Measurements from ENCODE around the gene SDK1.

SDK1 gene

DNA sequence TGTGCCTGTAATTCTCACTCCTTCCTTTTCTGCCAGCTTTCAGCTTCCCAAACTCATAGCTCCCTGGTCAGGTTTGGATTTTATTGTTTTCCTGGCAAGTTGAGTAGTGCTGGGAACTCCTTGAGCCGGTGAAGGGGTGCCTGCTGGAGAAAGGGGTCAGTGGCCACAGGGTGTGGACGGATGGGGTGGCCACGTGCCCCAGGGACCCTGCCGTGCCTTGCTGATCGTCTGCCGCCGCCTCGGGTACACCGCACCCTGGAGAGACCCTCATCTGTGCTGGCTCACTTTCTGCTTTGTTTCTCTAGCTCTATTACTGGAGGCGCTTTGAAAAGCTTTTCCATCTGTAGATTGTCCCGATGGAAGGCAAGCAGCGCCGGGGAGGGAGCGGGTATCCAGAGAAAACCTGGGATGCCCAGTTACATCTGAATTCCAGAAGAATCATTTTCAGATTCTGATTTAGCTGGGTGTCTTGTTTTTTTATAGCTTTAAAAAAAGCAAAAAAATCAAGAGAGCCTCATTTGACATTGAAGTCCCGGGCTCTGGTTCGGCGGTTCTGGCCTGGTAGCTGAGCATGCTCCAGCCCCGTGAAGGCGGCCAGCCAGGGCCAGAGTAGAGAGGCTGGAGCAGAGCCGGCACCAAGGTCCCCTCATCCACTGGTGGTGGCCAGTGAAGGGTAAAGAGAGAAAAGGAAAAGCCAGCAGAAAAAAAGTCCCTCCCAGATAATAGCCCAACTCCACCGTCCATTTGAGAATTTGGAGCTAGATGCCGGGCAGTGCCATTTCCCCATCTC, 870.1 kb downstream of the SDK1 start:
- 96% methylated on average over 21 of the region's 22 CpGs for WGBS

DNA sequence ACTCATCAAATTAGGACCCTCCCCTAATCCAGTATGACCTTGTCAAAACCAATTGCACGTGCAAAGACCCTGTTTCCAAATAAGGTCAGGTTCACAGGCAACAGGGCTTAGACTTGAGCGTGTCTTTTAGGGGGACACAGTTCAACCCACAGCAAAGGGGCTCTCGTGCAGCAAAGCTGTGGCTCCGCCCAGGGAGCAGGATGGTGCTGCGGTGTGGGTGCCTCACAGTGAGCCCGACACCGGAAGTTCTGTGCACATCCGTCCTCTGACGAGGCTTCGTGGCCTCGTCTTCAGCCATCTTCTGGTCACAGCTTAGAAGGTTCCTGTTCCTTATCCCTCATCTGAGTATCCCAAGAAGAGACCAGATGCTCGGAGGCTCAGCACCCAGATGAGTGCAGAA, 871.8 kb downstream of the SDK1 start:
- no peak overlapping the region for H2AFZ ChIP-seq (ENCODE audit: low read depth, low read length)
- DNase-seq, result no peak
- no peak overlapping the region for H3K4me3 ChIP-seq (ENCODE audit: insufficient read depth in 1 of 2, low read depth in 1 of 2, low read length in 2 of 2)
- no peaks in the 10 kb centered on the region for H3K36me3 ChIP-seq (ENCODE audit: control insufficient read depth in 1 of 2, insufficient read depth in 2 of 2, low read depth in 1 of 2, low read length in 2 of 2)
- H4K8ac ChIP-seq (ENCODE audit: low read length), result no peak overlapping the region
- 92% methylated on average over 12 of the region's 12 CpGs for WGBS
- H2BK120ac ChIP-seq (ENCODE audit: low read depth, low read length), result no peak overlapping the region
- no peak overlapping the region for H3K14ac ChIP-seq (ENCODE audit: low read length in 2 of 2)
- H2BK5ac ChIP-seq (ENCODE audit: low read depth, low read length, poor library complexity, severe bottlenecking), result no peak overlapping the region
- no peak overlapping the region for H3K4me2 ChIP-seq (ENCODE audit: low read length, poor library complexity, severe bottlenecking)
- no peak overlapping the region for H3K4ac ChIP-seq (ENCODE audit: low read depth in 1 of 2, low read length in 2 of 2)
- H3K79me1 ChIP-seq (replicated peaks; ENCODE audit: low read length, poor library complexity, severe bottlenecking), result no peaks in the 10 kb centered on the region
- no peak overlapping the region for H2AK5ac ChIP-seq (ENCODE audit: low read length, severe bottlenecking)
- H2BK12ac ChIP-seq (ENCODE audit: low read length in 2 of 2), result no peak overlapping the region
- no peaks in the 10 kb centered on the region for H3K27me3 ChIP-seq (ENCODE audit: control insufficient read depth in 1 of 2, insufficient read depth in 1 of 2, low read length in 2 of 2)
- no peak overlapping the region for H3K27ac ChIP-seq (ENCODE audit: low read length, poor library complexity, severe bottlenecking)
- no peaks in the 10 kb centered on the region for H3K9me3 ChIP-seq (ENCODE audit: control insufficient read depth, low read length)
- no peak overlapping the region for H4K91ac ChIP-seq (ENCODE audit: low read length)
- H2BK15ac ChIP-seq (ENCODE audit: low read depth, poor library complexity, severe bottlenecking), result no peak overlapping the region
- no peaks in the 10 kb centered on the region for H3K4me1 ChIP-seq (ENCODE audit: control insufficient read depth, insufficient read depth, low read depth, low read length)
- no peak overlapping the region for H3K18ac ChIP-seq (ENCODE audit: low read depth in 1 of 2, low read length in 2 of 2)
- no peak overlapping the region for H3K9ac ChIP-seq (ENCODE audit: low read length)
- no peak overlapping the region for H3K23ac ChIP-seq (ENCODE audit: low read length in 2 of 2)

More for the DNA sequence above, 870.1 kb downstream of the SDK1 start:
- H3K27me3 ChIP-seq (ENCODE audit: control insufficient read depth in 1 of 2, insufficient read depth in 1 of 2, low read length in 2 of 2), result no peaks in the 10 kb centered on the region
- H4K91ac ChIP-seq (ENCODE audit: low read length), result no peak overlapping the region
- H3K18ac ChIP-seq (ENCODE audit: low read depth in 1 of 2, low read length in 2 of 2), result no peak overlapping the region
- no peak overlapping the region for H2AK5ac ChIP-seq (ENCODE audit: low read length, severe bottlenecking)
- H2AFZ ChIP-seq (ENCODE audit: low read depth, low read length), result no peak overlapping the region
- H2BK120ac ChIP-seq (ENCODE audit: low read depth, low read length), result no peak overlapping the region
- H3K36me3 ChIP-seq (ENCODE audit: control insufficient read depth in 1 of 2, insufficient read depth in 2 of 2, low read depth in 1 of 2, low read length in 2 of 2), result peaks cover 0 to 6% of the 10 kb centered on the region in 2 experiments
- no peak overlapping the region for H3K23ac ChIP-seq (ENCODE audit: low read length in 2 of 2)
- no peak overlapping the region for H3K4ac ChIP-seq (ENCODE audit: low read depth in 1 of 2, low read length in 2 of 2)
- no peak overlapping the region for H2BK15ac ChIP-seq (ENCODE audit: low read depth, poor library complexity, severe bottlenecking)
- no peak overlapping the region for H3K14ac ChIP-seq (ENCODE audit: low read length in 2 of 2)
- no peak for DNase-seq
- no peaks in the 10 kb centered on the region for H3K79me1 ChIP-seq (replicated peaks; ENCODE audit: low read length, poor library complexity, severe bottlenecking)
- no peaks in the 10 kb centered on the region for H3K4me1 ChIP-seq (ENCODE audit: control insufficient read depth, insufficient read depth, low read depth, low read length)
- no peak overlapping the region for H4K8ac ChIP-seq (ENCODE audit: low read length)
- H3K27ac ChIP-seq (ENCODE audit: low read length, poor library complexity, severe bottlenecking), result no peak overlapping the region
- no peak overlapping the region for H3K4me2 ChIP-seq (ENCODE audit: low read length, poor library complexity, severe bottlenecking)
- no peaks in the 10 kb centered on the region for H3K9me3 ChIP-seq (ENCODE audit: control insufficient read depth, low read length)
- no peak overlapping the region for H2BK12ac ChIP-seq (ENCODE audit: low read length in 2 of 2)
- no peak overlapping the region for H2BK5ac ChIP-seq (ENCODE audit: low read depth, low read length, poor library complexity, severe bottlenecking)
- H3K4me3 ChIP-seq (ENCODE audit: insufficient read depth in 1 of 2, low read depth in 1 of 2, low read length in 2 of 2), result no peak overlapping the region
- H3K9ac ChIP-seq (ENCODE audit: low read length), result no peak overlapping the region

- no peak overlapping the region for H4K91ac ChIP-seq (ENCODE audit: low read length)
- no peak overlapping the region for H3K4ac ChIP-seq (ENCODE audit: low read depth in 1 of 2, low read length in 2 of 2)
- H3K9me3 ChIP-seq (ENCODE audit: control insufficient read depth, low read length), result no peaks in the 10 kb centered on the region
- H3K4me3 ChIP-seq (ENCODE audit: insufficient read depth in 1 of 2, low read depth in 1 of 2, low read length in 2 of 2), result no peak overlapping the region
- H3K14ac ChIP-seq (ENCODE audit: low read length in 2 of 2), result no peak overlapping the region
- no peak overlapping the region for H2AFZ ChIP-seq (ENCODE audit: low read depth, low read length)
- H2BK5ac ChIP-seq (ENCODE audit: low read depth, low read length, poor library complexity, severe bottlenecking), result no peak overlapping the region
- H3K27ac ChIP-seq (ENCODE audit: low read length, poor library complexity, severe bottlenecking), result no peak overlapping the region
- no peak overlapping the region for H2BK12ac ChIP-seq (ENCODE audit: low read length in 2 of 2)
- no peak for DNase-seq
- H3K23ac ChIP-seq (ENCODE audit: low read length in 2 of 2), result no peak overlapping the region
- no peak overlapping the region for H3K18ac ChIP-seq (ENCODE audit: low read depth in 1 of 2, low read length in 2 of 2)
- no peak overlapping the region for H2AK5ac ChIP-seq (ENCODE audit: low read length, severe bottlenecking)
- H3K4me1 ChIP-seq (ENCODE audit: control insufficient read depth, insufficient read depth, low read depth, low read length), result no peaks in the 10 kb centered on the region
- H4K8ac ChIP-seq (ENCODE audit: low read length), result no peak overlapping the region
- H3K4me2 ChIP-seq (ENCODE audit: low read length, poor library complexity, severe bottlenecking), result no peak overlapping the region
- WGBS, result 85% methylated on average over 9 of the region's 9 CpGs
- no peaks in the 10 kb centered on the region for H3K27me3 ChIP-seq (ENCODE audit: control insufficient read depth in 1 of 2, insufficient read depth in 1 of 2, low read length in 2 of 2)
- no peak overlapping the region for H2BK120ac ChIP-seq (ENCODE audit: low read depth, low read length)
- no peaks in the 10 kb centered on the region for H3K36me3 ChIP-seq (ENCODE audit: control insufficient read depth in 1 of 2, insufficient read depth in 2 of 2, low read depth in 1 of 2, low read length in 2 of 2)
- H3K79me1 ChIP-seq (replicated peaks; ENCODE audit: low read length, poor library complexity, severe bottlenecking), result no peaks in the 10 kb centered on the region
- no peak overlapping the region for H3K9ac ChIP-seq (ENCODE audit: low read length)
- no peak overlapping the region for H2BK15ac ChIP-seq (ENCODE audit: low read depth, poor library complexity, severe bottlenecking)
Measured at GRCh38 chr7:4173615-4174014, 872.6 kb downstream of the SDK1 start.

- Histone ChIP-seq H3K4me2 (ENCODE audit: low read length, poor library complexity, severe bottlenecking) (no peak overlapping the region), H4K8ac (ENCODE audit: low read length) (no peak overlapping the region), H3K18ac (ENCODE audit: low read depth in 1 of 2, low read length in 2 of 2) (no peak overlapping the region), H3K27ac (ENCODE audit: low read length, poor library complexity, severe bottlenecking) (no peak overlapping the region), H3K4ac (ENCODE audit: low read depth in 1 of 2, low read length in 2 of 2) (no peak overlapping the region), H2BK15ac (ENCODE audit: low read depth, poor library complexity, severe bottlenecking) (no peak overlapping the region), H3K27me3 (ENCODE audit: control insufficient read depth in 1 of 2, insufficient read depth in 1 of 2, low read length in 2 of 2) (no peaks in the 10 kb centered on the region), H3K79me1 (replicated peaks; ENCODE audit: low read length, poor library complexity, severe bottlenecking) (no peaks in the 10 kb centered on the region), H3K4me1 (ENCODE audit: control insufficient read depth, insufficient read depth, low read depth, low read length) (no peaks in the 10 kb centered on the region), H3K9ac (ENCODE audit: low read length) (no peak overlapping the region), H3K36me3 (ENCODE audit: control insufficient read depth in 1 of 2, insufficient read depth in 2 of 2, low read depth in 1 of 2, low read length in 2 of 2) (no peaks in the 10 kb centered on the region), H4K91ac (ENCODE audit: low read length) (no peak overlapping the region), H2BK120ac (ENCODE audit: low read depth, low read length) (no peak overlapping the region), H3K23ac (ENCODE audit: low read length in 2 of 2) (no peak overlapping the region), H3K9me3 (ENCODE audit: control insufficient read depth, low read length) (no peaks in the 10 kb centered on the region), H2BK5ac (ENCODE audit: low read depth, low read length, poor library complexity, severe bottlenecking) (no peak overlapping the region), H3K4me3 (ENCODE audit: insufficient read depth in 1 of 2, low read depth in 1 of 2, low read length in 2 of 2) (no peak overlapping the region), H3K14ac (ENCODE audit: low read length in 2 of 2) (no peak overlapping the region), H2BK12ac (ENCODE audit: low read length in 2 of 2) (no peak overlapping the region), H2AK5ac (ENCODE audit: low read length, severe bottlenecking) (no peak overlapping the region), H2AFZ (ENCODE audit: low read depth, low read length) (no peak overlapping the region)
- no peak for DNase-seq
- 91% methylated on average over 8 of the region's 8 CpGs for WGBS
Measured at GRCh38 chr7:4174016-4174415, 873.0 kb downstream of the SDK1 start.

Data from mesenchymal stem cell (in vitro differentiated cells and primary cell).